ENCODE results near the gene NT5E. TPM values are rescaled to one million over a fixed set of nuclear protein-coding genes. Genes with fewer than 3 reads are reported as not detected.
A peak's percentile ranks its signal among the peaks of the same experiment; 100 is the strongest.

The NT5E gene
- total and polyA plus RNA-seq, 2 of the 13 experiments (the other 11 are each of a cell fraction or from before 2014, with no cell fraction given) = 9.5 to 33.0 TPM

DNA sequence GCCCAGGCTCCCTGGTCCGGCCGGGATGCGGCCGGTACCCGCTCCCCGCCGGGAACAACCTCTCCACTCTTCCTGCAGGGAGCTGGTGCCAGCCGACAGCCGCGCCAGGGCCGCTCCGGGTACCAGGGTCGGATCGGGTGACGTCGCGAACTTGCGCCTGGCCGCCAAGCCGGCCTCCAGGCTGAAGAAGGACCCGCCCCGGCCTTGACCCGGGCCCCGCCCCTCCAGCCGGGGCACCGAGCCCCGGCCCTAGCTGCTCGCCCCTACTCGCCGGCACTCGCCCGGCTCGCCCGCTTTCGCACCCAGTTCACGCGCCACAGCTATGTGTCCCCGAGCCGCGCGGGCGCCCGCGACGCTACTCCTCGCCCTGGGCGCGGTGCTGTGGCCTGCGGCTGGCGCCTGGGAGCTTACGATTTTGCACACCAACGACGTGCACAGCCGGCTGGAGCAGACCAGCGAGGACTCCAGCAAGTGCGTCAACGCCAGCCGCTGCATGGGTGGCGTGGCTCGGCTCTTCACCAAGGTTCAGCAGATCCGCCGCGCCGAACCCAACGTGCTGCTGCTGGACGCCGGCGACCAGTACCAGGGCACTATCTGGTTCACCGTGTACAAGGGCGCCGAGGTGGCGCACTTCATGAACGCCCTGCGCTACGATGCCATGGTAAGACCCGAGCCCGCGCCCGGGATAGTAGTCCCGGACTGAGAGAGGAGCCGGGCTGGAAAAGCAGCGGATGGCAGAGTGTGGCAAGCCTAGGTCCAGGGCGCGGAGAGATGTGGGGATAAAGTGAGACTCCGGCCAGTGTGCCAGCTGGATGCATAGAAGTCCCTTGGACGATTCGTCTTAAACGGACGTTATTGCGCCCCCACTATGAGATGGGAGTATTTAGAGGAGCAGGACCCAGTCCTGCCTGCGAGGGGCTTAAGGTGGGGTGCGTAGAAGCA, at the start of gene NT5E (continued):
- TF ChIP-seq, protein P1, sequence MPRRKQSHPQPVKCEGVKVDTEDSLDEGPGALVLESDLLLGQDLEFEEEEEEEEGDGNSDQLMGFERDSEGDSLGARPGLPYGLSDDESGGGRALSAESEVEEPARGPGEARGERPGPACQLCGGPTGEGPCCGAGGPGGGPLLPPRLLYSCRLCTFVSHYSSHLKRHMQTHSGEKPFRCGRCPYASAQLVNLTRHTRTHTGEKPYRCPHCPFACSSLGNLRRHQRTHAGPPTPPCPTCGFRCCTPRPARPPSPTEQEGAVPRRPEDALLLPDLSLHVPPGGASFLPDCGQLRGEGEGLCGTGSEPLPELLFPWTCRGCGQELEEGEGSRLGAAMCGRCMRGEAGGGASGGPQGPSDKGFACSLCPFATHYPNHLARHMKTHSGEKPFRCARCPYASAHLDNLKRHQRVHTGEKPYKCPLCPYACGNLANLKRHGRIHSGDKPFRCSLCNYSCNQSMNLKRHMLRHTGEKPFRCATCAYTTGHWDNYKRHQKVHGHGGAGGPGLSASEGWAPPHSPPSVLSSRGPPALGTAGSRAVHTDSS (CRISPR knock-in tag; conservative IDR thresholded peaks at IDR 0.05) = no peak
- TF ChIP-seq SYNCRIP (IDR thresholded peaks at IDR 0.05; ENCODE audit: insufficient read depth, low read depth, low read length) (no peak), NCOA1 (CRISPR knock-in tag; IDR thresholded peaks at IDR 0.05) (no peak; the same call in 1 of the 2 replicates), ZNF879 (CRISPR knock-in tag; IDR thresholded peaks at IDR 0.05) (no peak), ZFY (CRISPR knock-in tag; IDR thresholded peaks at IDR 0.05) (peak; percentile 68; the same call in 1 of the 2 replicates), ZNF205 (CRISPR knock-in tag; IDR thresholded peaks at IDR 0.05) (0 out of 2 replicates have a peak, but pooled peaks have one; percentile 33), PAF1 (CRISPR knock-in tag; IDR thresholded peaks at IDR 0.05) (no peak), ATAD3A (CRISPR knock-in tag; IDR thresholded peaks at IDR 0.05) (no peak), SCMH1 (CRISPR knock-in tag; IDR thresholded peaks at IDR 0.05; ENCODE audit: borderline replicate concordance) (no peak), TGIF2 (CRISPR knock-in tag; IDR thresholded peaks at IDR 0.05) (peak; percentile 67; the same call in 1 of the 2 replicates), ZNF720 (CRISPR knock-in tag; IDR thresholded peaks at IDR 0.05) (no peak), NR2F2 (IDR thresholded peaks at IDR 0.05; ENCODE audit: borderline replicate concordance, low read depth) (no peak), RELA (CRISPR knock-in tag; IDR thresholded peaks at IDR 0.05) (no peak), ARNT (IDR thresholded peaks at IDR 0.05) (no peak), ZNF441 (CRISPR knock-in tag; IDR thresholded peaks at IDR 0.05; ENCODE audit: borderline replicate concordance) (peak; percentile 96), ZNF644 (CRISPR knock-in tag; IDR thresholded peaks at IDR 0.05; ENCODE audit: low read depth) (no peak), GZF1 (CRISPR knock-in tag; IDR thresholded peaks at IDR 0.05) (no peak; the same call in 1 of the 2 replicates)
- TF ChIP-seq, protein P2, sequence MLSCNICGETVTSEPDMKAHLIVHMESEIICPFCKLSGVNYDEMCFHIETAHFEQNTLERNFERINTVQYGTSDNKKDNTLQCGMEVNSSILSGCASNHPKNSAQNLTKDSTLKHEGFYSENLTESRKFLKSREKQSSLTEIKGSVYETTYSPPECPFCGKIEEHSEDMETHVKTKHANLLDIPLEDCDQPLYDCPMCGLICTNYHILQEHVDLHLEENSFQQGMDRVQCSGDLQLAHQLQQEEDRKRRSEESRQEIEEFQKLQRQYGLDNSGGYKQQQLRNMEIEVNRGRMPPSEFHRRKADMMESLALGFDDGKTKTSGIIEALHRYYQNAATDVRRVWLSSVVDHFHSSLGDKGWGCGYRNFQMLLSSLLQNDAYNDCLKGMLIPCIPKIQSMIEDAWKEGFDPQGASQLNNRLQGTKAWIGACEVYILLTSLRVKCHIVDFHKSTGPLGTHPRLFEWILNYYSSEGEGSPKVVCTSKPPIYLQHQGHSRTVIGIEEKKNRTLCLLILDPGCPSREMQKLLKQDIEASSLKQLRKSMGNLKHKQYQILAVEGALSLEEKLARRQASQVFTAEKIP (CRISPR knock-in tag; IDR thresholded peaks at IDR 0.05; ENCODE audit: borderline replicate concordance) = no peak
- TF ChIP-seq, protein P3, sequence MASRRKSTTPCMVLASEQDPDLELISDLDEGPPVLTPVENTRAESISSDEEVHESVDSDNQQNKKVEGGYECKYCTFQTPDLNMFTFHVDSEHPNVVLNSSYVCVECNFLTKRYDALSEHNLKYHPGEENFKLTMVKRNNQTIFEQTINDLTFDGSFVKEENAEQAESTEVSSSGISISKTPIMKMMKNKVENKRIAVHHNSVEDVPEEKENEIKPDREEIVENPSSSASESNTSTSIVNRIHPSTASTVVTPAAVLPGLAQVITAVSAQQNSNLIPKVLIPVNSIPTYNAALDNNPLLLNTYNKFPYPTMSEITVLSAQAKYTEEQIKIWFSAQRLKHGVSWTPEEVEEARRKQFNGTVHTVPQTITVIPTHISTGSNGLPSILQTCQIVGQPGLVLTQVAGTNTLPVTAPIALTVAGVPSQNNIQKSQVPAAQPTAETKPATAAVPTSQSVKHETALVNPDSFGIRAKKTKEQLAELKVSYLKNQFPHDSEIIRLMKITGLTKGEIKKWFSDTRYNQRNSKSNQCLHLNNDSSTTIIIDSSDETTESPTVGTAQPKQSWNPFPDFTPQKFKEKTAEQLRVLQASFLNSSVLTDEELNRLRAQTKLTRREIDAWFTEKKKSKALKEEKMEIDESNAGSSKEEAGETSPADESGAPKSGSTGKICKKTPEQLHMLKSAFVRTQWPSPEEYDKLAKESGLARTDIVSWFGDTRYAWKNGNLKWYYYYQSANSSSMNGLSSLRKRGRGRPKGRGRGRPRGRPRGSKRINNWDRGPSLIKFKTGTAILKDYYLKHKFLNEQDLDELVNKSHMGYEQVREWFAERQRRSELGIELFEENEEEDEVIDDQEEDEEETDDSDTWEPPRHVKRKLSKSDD (CRISPR knock-in tag; IDR thresholded peaks at IDR 0.05; ENCODE audit: low read depth) = 0 out of 2 replicates have a peak, but pooled peaks have one; percentile 21
- TF ChIP-seq, protein P4, sequence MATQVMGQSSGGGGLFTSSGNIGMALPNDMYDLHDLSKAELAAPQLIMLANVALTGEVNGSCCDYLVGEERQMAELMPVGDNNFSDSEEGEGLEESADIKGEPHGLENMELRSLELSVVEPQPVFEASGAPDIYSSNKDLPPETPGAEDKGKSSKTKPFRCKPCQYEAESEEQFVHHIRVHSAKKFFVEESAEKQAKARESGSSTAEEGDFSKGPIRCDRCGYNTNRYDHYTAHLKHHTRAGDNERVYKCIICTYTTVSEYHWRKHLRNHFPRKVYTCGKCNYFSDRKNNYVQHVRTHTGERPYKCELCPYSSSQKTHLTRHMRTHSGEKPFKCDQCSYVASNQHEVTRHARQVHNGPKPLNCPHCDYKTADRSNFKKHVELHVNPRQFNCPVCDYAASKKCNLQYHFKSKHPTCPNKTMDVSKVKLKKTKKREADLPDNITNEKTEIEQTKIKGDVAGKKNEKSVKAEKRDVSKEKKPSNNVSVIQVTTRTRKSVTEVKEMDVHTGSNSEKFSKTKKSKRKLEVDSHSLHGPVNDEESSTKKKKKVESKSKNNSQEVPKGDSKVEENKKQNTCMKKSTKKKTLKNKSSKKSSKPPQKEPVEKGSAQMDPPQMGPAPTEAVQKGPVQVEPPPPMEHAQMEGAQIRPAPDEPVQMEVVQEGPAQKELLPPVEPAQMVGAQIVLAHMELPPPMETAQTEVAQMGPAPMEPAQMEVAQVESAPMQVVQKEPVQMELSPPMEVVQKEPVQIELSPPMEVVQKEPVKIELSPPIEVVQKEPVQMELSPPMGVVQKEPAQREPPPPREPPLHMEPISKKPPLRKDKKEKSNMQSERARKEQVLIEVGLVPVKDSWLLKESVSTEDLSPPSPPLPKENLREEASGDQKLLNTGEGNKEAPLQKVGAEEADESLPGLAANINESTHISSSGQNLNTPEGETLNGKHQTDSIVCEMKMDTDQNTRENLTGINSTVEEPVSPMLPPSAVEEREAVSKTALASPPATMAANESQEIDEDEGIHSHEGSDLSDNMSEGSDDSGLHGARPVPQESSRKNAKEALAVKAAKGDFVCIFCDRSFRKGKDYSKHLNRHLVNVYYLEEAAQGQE (IDR thresholded peaks at IDR 0.05; ENCODE audit: borderline replicate concordance in 1 of 2, low read depth in 1 of 2, low read length in 2 of 2) = peak in 1 of 2 experiments; percentile 34; a peak in 1 of 4 replicates

Data from HepG2 (cell line).